ENCODE data around the gene ACTR1A. TPM values are rescaled to one million over a fixed set of nuclear protein-coding genes. Genes with fewer than 3 reads are reported as not detected.

ACTR1A gene
- total RNA-seq, 1 experiment from 2014 or later, result 147 TPM

DNA sequence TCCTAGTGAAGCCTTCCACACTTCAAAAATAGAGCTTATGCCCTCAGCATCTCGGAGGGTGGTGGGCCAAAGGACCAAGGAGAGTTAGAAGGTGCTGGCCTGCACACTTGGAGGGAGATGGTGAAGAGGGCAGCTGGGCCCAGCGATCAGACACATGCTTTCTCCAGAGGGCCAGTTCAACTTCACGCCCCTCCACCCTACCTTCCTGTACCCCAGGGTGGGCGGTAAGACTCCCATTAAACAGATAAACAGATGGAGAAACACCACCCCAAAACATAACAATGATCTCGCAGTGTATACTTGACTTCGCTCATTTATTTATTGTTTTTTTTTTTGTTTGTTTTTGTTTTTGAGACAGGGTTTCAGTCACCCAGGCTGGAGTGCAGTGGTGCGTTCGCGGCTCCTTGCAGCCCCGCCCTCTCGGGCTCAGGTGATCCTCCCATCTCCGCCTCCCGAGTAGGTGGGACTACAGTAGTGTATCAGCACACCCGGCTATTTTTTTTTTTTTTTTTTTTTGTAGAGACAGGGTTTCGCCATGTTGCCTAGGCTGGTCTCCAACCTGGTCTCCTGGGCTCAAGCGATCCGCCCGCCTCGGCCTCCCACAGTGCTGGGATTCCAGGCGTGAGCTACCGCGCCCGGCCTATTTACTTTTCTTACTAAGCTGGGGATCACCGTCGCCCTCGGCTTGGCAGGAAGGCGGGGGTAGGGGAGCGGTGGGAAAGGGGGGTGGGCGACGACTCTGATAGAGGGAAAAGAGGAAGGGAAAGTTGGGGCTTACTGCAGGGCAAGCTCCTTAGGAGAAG, 53.0 kb downstream of the ACTR1A start:
- Histone ChIP-seq H3K9me3 (ENCODE audit: control insufficient read depth, insufficient read depth, low read depth, low read length) (no peaks in the 10 kb centered on the region), H3K36me3 (ENCODE audit: control insufficient read depth, insufficient read depth, low read length) (peaks cover 11% of the 10 kb centered on the region; the same call in 1 of the 2 replicates), H3K4me3 (ENCODE audit: low read depth in 2 of 2, low read length in 2 of 2) (peak overlapping the region; percentile 69 to 94), H3K27me3 (ENCODE audit: control insufficient read depth, insufficient read depth, low read length) (no peaks in the 10 kb centered on the region), H3K4me1 (ENCODE audit: control insufficient read depth, insufficient read depth, low read length) (peaks cover 14% of the 10 kb centered on the region; the same call in 1 of the 2 replicates), H3K27ac (ENCODE audit: low read length) (peak overlapping the region; percentile 84)
- no TSS peak for BruUV-seq (replicated peaks)
- intact Hi-C loops (cut with micrococcal nuclease; ENCODE audit: unreplicated experiment) (no loop called here), in situ Hi-C loops (cut with HindIII; ENCODE audit: low pct_unique_long_range_greater_than_20kb, low sequenced_read_pairs) (no loop called here)
- ATAC-seq (peak; percentile 68), DNase-seq (ENCODE audit: low read depth, low spot score) (no peak)
- ChIA-PET CTCF (interaction anchor here (0.7 kb wide), 2 partner anchors 156 to 1205 kb away, joined by 6 to 10 read pairs; no protein-coding TSS in a partner anchor), POLR2A (no interaction called here)
- TF ChIP-seq POLR2AphosphoS5 (IDR thresholded peaks at IDR 0.05; ENCODE audit: low read depth, low read length), result no peak

DNA sequence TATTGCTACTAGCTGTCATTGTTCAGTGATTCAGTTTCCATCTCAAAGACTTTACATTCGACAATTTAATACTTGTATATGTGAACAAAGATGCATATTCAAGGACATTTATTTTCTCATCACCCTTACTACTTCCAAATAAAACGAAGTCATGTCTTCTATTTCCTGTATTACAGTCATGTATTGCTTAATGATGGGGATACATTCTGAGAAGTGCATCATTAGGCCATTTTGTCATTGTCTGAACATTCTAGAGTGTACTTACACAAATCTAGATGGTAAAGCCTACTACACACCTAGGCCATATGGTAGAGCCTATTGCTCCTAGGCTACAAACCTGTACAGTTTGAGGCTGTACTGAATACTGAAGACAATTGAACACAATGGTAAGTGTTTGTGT, 57.7 kb downstream of the ACTR1A start:
- in situ Hi-C loops (cut with HindIII; ENCODE audit: low pct_unique_long_range_greater_than_20kb, low sequenced_read_pairs) (no loop called here), intact Hi-C loops (cut with micrococcal nuclease; ENCODE audit: unreplicated experiment) (no loop called here)
- BruUV-seq (replicated peaks), result no TSS peak
- H3K9me3 ChIP-seq (ENCODE audit: control insufficient read depth, insufficient read depth, low read depth, low read length), result no peaks in the 10 kb centered on the region
- H3K4me3 ChIP-seq (ENCODE audit: low read depth in 2 of 2, low read length in 2 of 2), result no peak overlapping the region
- no peak overlapping the region for H3K27ac ChIP-seq (ENCODE audit: low read length)
- TF ChIP-seq, protein P1, sequence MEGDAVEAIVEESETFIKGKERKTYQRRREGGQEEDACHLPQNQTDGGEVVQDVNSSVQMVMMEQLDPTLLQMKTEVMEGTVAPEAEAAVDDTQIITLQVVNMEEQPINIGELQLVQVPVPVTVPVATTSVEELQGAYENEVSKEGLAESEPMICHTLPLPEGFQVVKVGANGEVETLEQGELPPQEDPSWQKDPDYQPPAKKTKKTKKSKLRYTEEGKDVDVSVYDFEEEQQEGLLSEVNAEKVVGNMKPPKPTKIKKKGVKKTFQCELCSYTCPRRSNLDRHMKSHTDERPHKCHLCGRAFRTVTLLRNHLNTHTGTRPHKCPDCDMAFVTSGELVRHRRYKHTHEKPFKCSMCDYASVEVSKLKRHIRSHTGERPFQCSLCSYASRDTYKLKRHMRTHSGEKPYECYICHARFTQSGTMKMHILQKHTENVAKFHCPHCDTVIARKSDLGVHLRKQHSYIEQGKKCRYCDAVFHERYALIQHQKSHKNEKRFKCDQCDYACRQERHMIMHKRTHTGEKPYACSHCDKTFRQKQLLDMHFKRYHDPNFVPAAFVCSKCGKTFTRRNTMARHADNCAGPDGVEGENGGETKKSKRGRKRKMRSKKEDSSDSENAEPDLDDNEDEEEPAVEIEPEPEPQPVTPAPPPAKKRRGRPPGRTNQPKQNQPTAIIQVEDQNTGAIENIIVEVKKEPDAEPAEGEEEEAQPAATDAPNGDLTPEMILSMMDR (IDR thresholded peaks at IDR 0.05), result no peak
- TF ChIP-seq, protein P2, sequence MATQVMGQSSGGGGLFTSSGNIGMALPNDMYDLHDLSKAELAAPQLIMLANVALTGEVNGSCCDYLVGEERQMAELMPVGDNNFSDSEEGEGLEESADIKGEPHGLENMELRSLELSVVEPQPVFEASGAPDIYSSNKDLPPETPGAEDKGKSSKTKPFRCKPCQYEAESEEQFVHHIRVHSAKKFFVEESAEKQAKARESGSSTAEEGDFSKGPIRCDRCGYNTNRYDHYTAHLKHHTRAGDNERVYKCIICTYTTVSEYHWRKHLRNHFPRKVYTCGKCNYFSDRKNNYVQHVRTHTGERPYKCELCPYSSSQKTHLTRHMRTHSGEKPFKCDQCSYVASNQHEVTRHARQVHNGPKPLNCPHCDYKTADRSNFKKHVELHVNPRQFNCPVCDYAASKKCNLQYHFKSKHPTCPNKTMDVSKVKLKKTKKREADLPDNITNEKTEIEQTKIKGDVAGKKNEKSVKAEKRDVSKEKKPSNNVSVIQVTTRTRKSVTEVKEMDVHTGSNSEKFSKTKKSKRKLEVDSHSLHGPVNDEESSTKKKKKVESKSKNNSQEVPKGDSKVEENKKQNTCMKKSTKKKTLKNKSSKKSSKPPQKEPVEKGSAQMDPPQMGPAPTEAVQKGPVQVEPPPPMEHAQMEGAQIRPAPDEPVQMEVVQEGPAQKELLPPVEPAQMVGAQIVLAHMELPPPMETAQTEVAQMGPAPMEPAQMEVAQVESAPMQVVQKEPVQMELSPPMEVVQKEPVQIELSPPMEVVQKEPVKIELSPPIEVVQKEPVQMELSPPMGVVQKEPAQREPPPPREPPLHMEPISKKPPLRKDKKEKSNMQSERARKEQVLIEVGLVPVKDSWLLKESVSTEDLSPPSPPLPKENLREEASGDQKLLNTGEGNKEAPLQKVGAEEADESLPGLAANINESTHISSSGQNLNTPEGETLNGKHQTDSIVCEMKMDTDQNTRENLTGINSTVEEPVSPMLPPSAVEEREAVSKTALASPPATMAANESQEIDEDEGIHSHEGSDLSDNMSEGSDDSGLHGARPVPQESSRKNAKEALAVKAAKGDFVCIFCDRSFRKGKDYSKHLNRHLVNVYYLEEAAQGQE (IDR thresholded peaks at IDR 0.05; ENCODE audit: insufficient read depth in 1 of 2, low read depth in 2 of 2, low read length in 1 of 2), result no peak
- TF ChIP-seq POLR2AphosphoS5 (IDR thresholded peaks at IDR 0.05; ENCODE audit: low read depth, low read length) (no peak), SIN3A (IDR thresholded peaks at IDR 0.05; ENCODE audit: borderline replicate concordance, insufficient read depth, low read depth, low read length) (no peak), TCF7L2 (IDR thresholded peaks at IDR 0.05; ENCODE audit: low read depth, low read length) (no peak)
- CTCF ChIA-PET, result no interaction called here
- DNase-seq (ENCODE audit: low read depth, low spot score) (no peak), ATAC-seq (no peak)
- peaks cover 6% of the 10 kb centered on the region; the same call in 1 of the 2 replicates for H3K4me1 ChIP-seq (ENCODE audit: control insufficient read depth, insufficient read depth, low read length)
- POLR2A ChIA-PET, result no interaction called here
- peaks cover under 1% of the 10 kb centered on the region; the same call in 1 of the 2 replicates for H3K36me3 ChIP-seq (ENCODE audit: control insufficient read depth, insufficient read depth, low read length)
- no peaks in the 10 kb centered on the region for H3K27me3 ChIP-seq (ENCODE audit: control insufficient read depth, insufficient read depth, low read length)

DNA sequence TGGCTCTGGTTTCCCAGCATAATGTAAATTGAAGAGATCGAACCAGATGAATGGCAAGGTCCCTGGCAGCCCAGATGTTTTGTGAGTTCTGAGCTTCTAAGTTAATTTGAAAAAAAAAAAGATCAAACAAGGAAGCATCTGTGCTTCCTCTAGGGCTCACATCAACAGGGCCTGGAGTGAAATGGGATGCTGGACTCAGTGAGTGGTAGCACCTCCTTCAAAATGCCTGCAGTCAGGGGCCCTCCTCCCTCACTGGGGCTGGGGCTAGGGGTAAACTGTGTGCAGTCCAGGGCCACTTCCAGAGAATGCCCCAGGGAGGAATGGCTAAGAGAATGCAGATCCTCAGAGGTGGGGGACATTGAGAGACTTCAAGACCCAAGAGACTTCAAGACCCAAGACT, 64.1 kb downstream of the ACTR1A start:
- intact Hi-C loops (cut with micrococcal nuclease; ENCODE audit: unreplicated experiment), result no loop called here
- Histone ChIP-seq H3K27ac (ENCODE audit: low read length) (no peak overlapping the region), H3K4me3 (ENCODE audit: low read depth in 2 of 2, low read length in 2 of 2) (no peak overlapping the region), H3K36me3 (ENCODE audit: control insufficient read depth, insufficient read depth, low read length) (no peaks in the 10 kb centered on the region), H3K27me3 (ENCODE audit: control insufficient read depth, insufficient read depth, low read length) (no peaks in the 10 kb centered on the region), H3K9me3 (ENCODE audit: control insufficient read depth, insufficient read depth, low read depth, low read length) (no peaks in the 10 kb centered on the region), H3K4me1 (ENCODE audit: control insufficient read depth, insufficient read depth, low read length) (peaks cover 11% of the 10 kb centered on the region)
- no peak for ATAC-seq
- no TSS peak for BruUV-seq (replicated peaks)
- no peak for DNase-seq (ENCODE audit: low read depth, low spot score)
- TF ChIP-seq, protein P2 (IDR thresholded peaks at IDR 0.05; ENCODE audit: insufficient read depth in 1 of 2, low read depth in 2 of 2, low read length in 1 of 2), result no peak
- TF ChIP-seq TCF7L2 (IDR thresholded peaks at IDR 0.05; ENCODE audit: low read depth, low read length) (no peak), POLR2AphosphoS5 (IDR thresholded peaks at IDR 0.05; ENCODE audit: low read depth, low read length) (no peak), SIN3A (IDR thresholded peaks at IDR 0.05; ENCODE audit: borderline replicate concordance, insufficient read depth, low read depth, low read length) (no peak)
- TF ChIP-seq, protein P1 (IDR thresholded peaks at IDR 0.05), result no peak
- ChIA-PET POLR2A (no interaction called here), CTCF (no interaction called here)
- in situ Hi-C loops (cut with HindIII; ENCODE audit: low pct_unique_long_range_greater_than_20kb, low sequenced_read_pairs), result no loop called here

Measured in Panc1 (cell line).